NCI-H1092 (cell line): ENCODE data around the gene THSD7A.

Experiments used
- DNase-seq: peaks from one replicate; lab custom pipeline; 2025; lab: John Stamatoyannopoulos, UW

Gene THSD7A

GRCh38 chr7:11831736-11832495 is at the start of gene THSD7A:
Gene THSD7A (minus strand): TSS chr7:11832198. CDS start chr7:11831946, 252 bp downstream.
- DNase-seq: peak; percentile 77

- no peak for DNase-seq
These were observed 49.7 kb upstream of the THSD7A start for GRCh38 chr7:11881680-11882079.

DNA sequence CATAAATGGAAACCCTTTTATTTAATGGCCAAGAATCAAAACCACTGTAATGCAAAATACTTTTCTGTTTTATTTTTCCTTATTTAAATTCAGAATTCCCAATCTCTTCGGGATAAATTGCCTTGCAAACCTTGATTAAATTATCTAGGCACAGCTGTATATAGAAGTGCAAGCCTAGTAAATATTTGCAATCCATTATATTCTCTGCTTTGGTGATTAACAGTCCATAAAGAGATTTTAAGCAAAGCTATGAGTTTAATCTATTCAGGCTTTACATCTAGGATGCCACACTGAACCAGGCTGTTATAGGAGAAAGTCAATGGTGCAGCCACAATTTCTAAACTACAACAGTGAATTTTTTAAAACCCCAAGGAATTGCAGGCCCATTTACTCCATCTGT is 43.6 kb upstream of the THSD7A start:
- DNase-seq: peak; percentile 5

DNA sequence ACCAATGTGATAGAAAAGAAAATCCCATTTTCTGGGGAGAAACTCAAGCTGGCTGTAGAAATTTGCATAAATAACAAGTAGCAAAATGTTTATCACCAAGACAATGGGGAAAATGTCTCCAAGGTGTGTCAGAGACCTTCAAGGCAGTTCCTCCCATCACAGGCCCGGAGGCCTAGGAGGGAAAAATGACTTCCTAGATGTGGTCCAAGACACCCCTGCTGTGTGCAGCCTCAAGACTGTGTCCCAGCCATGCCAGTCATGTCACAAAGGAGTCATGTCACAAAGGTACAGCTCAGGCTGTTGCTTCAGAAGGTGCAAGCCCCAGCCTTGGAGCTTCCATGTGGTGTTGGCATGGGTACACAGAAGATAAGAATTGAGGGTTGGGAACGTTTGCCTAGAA is 33.7 kb upstream of the THSD7A start:
- DNase-seq: no peak

DNA sequence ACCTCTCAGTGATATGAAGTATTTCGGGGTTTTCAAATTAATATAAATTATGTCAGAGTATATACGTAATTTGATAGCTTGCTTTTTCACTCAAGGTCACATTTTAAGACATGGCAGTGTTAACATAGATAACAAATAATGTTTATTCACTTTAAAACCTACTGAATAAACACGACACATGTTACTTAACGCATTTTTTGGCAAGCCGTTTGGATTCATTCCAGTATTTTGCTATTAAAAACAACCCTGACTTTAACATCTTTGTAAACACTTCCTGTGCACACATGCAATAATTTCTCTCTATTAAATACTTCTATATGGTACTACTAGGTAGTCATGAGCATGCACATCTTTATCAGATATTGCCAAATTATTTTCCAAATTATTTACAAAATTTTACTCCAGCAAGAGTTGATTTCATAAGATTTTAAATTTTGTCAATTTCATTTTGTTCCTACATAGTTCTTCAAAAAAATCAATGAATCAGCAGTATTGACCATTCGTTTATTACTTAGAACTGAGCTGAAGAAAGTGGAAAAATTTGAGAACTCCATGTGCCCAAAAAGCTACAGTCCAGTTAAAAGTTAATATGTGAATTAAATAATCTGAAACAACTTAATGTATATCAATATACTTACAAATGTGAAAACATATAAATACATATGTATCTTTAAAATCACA is 26.8 kb upstream of the THSD7A start:
- DNase-seq: peak; percentile 53

- DNase-seq: no peak
These were observed 26.0 kb upstream of the THSD7A start for GRCh38 chr7:11858026-11858425.

DNA sequence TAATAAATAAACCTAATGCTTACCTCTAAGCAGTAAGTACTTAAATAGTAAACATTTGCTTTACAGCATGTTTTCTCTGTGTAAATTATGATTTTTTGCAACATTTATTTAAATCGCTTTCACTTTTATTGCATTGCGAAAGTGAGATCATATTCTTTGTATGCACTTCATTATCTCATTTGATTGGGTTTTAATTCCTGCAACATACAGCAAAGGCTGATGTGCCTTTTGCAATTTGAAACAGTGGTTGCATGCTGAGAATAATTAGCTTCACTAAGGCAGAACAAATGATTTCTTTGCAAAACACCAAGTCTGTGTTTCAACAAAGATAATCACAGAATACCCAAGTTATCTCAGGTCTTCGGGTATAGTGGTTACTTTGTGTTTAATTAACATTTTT is 16.3 kb upstream of the THSD7A start:
- no peak for DNase-seq

DNA sequence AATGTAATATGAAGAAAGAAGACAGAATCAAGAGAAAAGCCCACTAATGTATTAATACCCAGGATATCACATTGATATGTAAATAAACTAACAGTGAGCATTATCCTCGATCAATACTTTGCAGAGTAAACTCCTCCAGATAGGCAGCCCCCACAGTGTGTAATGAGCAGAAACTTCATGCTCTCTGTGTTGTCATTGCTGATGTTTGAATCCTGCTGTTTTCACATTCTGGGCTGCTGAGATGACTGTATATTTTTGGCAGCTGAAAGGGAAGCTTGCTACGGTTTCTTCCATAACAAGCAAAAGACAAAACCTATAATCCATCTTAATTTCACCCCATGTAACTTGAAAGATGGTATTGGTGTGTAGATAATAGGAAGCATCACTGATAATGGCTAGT is 15.3 kb upstream of the THSD7A start:
- no peak for DNase-seq

DNA sequence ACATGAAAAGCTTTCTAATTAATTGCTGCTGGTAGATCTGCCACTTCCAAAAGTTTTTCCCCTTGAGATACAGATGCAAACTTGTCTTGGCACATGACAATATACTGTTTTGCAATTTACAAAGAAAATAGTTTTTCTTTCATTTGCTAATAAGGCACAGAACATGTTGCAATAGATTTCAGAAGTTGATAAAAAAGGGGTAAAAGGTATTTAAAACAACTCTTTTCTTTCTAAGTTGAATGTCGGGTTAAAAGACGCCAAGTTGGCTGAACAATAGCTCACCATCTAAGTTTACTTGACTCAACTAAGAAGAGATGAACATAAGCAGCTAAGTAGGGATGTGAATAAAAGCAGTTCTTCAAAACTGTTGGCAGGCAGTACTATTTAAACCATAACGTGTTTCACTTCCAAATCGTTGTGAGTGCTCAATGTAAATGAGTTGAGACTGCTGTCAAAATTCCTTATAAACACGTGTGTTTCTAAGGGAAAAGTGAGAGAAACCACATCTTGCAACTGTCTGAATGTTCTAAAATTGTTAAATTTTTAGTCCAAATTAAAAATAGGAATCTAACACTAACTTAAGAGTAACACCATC is 14.5 kb upstream of the THSD7A start:
- DNase-seq: no peak

GRCh38 chr7:11843113-11843765 is 11.2 kb upstream of the THSD7A start:
- DNase-seq: no peak

DNA sequence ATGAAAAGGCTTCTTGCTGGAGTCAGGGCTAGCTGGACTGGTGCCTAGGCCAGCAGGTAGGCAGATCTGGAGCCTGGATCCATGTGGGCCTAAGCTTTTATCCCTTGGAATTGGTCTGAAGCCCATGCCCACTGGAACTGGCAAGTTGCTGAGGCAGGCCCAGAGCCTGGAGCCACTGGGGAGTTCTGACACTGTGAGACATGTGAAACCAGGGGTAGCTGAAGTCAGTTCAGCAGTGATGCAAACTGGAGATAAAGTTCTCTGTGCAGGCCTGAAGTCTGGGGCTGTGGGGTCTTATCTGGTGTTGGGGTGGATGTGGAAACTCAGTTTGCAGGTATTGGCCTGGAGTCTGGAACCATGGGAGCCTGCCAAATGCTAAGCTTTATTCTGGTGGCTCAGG is 9.7 kb upstream of the THSD7A start:
- no peak for DNase-seq

DNA sequence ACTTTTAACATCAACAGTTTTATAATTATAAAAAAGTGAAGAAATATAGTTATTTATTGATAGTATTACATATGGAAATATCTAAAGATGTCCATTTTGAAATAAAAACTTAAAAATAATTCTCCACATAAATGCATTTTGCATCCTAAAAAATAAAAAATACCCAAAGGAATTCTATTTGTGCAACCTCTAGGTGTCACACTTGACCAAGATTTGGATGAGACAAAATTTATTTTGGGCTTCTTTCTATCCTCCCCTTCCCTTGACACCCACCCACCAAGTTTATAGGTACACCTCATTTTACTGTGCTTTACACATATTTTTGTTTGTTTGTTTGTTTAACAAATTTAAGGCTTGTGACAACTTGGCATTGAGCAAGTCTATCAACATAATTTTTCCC is 3.3 kb upstream of the THSD7A start:
- no peak for DNase-seq

GRCh38 chr7:11833431-11833830 is 1.4 kb upstream of the THSD7A start:
- peak; percentile 87 for DNase-seq

DNA sequence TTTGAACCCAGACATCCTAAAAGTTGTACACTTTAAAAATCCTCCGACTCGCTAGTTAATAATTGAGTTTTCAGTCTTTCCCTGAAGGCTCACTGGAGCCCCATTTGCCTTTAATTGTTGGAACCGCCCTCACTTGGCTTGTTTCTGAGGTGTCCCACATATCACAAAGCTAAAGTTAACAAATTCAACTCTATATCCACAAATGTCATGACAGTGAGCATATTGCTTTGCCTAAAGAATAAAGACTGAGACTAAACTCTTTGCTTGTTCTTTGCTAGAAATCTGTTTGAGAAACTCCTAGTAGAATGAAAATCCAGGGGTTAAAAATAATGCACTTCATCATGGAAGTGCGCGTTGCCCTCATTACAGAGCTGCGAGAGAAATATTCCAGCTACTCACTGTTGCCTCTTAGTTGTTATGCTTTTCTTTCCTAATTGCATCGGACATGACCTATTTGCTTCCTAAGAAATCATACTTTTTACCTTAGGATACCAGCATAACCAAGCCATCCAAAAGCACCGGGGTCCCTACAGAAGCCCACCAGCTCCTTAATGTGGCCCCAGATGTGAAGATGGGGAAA is 752 bp downstream of the THSD7A start:
- no peak for DNase-seq

DNA sequence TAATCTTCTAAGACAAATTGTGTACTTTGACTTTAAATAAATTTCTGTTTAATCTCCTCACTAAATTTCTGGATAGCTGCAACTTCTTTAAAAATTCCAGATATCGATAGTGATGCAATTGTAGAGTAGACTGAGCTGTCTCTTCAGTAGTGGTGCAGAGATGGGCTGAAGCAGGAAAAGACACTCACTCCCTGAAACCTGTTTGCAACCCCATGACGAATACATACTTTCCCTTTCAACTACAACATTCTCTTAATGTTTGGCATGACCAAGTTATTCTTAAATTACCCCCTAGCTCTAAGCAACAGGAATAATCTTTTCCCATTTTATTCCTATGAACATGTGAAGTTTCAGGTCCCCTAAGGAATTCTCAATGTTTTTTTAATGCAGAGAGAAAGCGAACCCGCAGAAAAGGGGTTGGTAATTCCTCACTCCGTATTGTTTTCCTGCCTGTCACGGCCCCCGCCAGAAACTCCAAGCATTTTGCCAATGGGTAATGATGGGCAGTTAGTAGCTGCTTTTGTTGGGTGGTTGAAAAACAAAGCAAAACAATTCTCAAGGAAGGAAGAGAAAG is 1.3 kb downstream of the THSD7A start:
- DNase-seq: no peak

GRCh38 chr7:11829954-11830353 is 2.0 kb downstream of the THSD7A start:
- DNase-seq: no peak

DNA sequence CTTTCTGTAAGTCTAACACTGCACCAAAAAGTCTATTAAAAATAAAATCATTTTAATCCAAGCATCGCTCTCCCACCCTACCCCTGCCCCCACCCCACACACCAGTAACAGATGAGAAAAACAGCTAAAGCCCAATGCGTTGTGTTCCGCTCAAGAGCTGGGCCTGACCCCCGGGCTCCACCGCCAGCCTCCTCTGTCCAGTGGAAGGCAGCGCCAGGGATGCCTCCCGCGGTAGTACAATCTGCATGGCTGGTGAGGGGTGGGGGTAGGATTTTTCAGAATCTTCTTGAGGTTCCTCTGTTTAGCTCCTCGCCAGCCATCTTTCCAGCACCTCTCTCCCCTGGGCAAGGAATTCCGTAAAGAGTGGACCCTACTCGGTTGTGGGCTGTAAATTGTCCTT is 12.1 kb downstream of the THSD7A start:
- no peak for DNase-seq

GRCh38 chr7:11819271-11819670 is 12.7 kb downstream of the THSD7A start:
- no peak for DNase-seq

DNA sequence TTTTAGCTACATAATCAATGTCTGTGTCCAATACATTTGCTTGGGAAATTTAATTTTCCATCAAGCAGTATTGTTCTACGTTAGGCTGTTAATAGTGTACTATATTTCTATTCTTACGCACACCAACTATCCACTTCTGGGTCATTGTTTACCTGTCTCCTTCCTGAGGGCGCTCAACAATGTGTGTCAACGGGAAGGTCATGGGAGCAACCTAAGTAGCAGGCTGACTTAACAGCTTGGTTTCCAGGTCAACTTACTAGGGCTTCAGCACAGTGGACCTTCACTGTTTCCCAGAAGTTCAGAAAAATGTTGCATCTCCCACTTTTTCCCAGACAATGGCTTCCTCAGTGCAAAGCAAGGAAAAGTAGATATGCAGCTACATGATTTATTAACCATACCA is 13.7 kb downstream of the THSD7A start:
- no peak for DNase-seq

- no peak for DNase-seq
These were observed 14.8 kb downstream of the THSD7A start for GRCh38 chr7:11817111-11817740.

DNA sequence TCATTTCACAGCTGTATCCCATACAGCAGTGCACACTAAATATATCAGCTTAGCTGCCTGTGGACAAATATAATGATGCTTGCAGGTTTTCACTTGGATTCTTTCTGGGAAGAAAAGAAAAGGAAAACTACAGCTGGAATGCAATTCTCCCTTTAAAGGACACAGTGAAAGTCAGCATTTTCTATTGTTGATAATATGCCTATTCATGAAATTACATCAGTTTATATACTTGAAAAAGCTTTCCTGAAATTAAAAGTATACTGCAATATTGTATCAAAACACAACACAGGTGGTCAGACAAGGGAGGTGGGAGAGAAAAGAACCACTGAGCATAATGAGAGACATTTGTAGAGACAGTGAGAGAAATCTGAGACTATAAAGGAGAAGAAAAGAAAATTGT is 20.3 kb downstream of the THSD7A start:
- no peak for DNase-seq
